Spinal cord (tissue), 10 donors: ENCODE measurements around the gene DERL3. TPM values are rescaled to one million over a fixed set of nuclear protein-coding genes. Genes with fewer than 3 reads are reported as not detected.

ENCODE experiments used
- DNase-seq, 6 donors: peaks; one replicate each; pipeline versions ENCODE4 v3.0.0 to v3.0.0-alpha.2; 2013 to 2015; ENCODE audit warnings: low spot score in 6 of 6, low read depth in 4 of 6
- H3K27ac ChIP-seq: one replicate; pipeline ENCODE4 v1.5.1; 2013; ENCODE audit warnings: low read depth, low read length, control low read depth
- H3K27me3 ChIP-seq: one replicate; pipeline ENCODE4 v1.6.1; 2013; ENCODE audit warnings: low read length; ENCODE audit not compliant: control insufficient read depth, insufficient read depth
- H3K36me3 ChIP-seq: one replicate; pipeline ENCODE4 v1.6.1; 2013; ENCODE audit warnings: low read length; ENCODE audit not compliant: control insufficient read depth, insufficient read depth
- H3K4me1 ChIP-seq: one replicate; pipeline ENCODE4 v1.6.1; 2013; ENCODE audit warnings: low read length; ENCODE audit not compliant: control insufficient read depth, insufficient read depth
- H3K4me3 ChIP-seq: one replicate; pipeline ENCODE4 v1.5.1; 2013; ENCODE audit warnings: low read depth, low read length, control low read depth
- H3K9me3 ChIP-seq: one replicate; pipeline ENCODE4 v1.6.1; 2013; ENCODE audit warnings: low read length; ENCODE audit not compliant: control insufficient read depth, insufficient read depth
- whole genome bisulfite sequencing: methylation state at CpG from one replicate; pipeline ENCODE4 v1.1.5; 2013; ENCODE audit warnings: missing lambda C conversion rate; ENCODE audit not compliant: insufficient coverage; 5-methylcytosine and 5-hydroxymethylcytosine counted together
- polyA plus RNA-seq, 2 donors: library from polyadenylated mRNA; unstranded; fragments of 120-200 nt; gene quantifications; one replicate each; pipeline ENCODE4 v1.2.1, GENCODE V29; 2013; ENCODE audit not compliant: insufficient read length in 2 of 2
- total RNA-seq, 2 donors: library from RNA; depleted of rRNA in 1 of 2; stranded (reverse); fragments of 120-200 nt in 1 of 2; fragments of >200 nt in 1 of 2; gene quantifications; one replicate each; pipeline versions ENCODE4 v1.2.3 to v1.2.4, GENCODE V29; 2013 to 2014
- donor health status: healthy.

The DERL3 gene
- total and polyA plus RNA-seq, 4 donors, result 0.50 to 5.3 (median 4.0) TPM

DNA sequence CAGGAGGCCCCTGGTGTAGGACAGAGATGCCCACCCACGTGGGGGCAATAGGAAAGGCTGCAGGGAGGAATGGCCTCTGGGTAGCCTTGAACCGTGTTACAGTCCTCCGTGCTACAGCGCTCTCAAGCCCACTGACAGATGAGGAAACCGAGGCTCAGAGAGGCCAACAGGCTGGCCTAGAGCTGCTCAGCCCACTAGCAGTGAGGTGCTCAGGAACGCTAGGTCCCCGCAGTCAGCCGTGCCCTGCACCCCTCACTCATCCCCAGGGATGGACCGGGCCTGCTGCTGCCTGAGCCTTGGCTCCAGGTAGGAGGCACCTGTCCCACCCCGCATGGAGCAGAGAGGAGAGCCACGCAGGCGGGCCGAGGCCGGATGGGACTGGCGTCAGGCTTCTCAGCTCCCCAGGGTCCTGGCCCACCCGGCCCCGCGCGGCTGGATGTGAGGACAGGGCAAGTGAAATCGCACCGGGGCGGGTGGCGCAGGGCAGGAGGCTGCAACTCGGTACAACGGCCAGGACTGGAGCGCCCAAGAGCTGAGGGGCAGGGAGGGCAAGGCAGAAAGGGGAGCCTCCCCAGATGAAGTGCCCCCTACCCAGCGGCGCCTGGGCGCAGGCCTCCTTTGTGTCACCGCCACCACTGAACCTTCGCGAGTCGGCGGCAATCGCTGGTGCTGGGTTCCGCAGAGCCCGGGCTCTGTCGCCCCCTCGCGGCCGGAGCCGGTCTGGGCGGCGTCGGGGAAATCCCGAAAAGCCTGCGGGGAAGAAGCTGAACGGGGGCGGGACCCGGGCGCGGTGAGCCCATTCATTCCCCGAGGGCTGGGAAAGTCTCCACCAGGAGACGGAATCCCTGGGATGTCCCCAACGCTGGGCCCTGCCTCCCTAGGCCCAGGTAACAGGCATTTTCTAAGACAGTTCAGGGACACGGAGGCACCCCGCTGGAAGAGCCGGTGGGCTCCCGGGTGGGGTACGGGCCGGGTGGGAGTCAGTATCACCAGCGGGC lies 10.5 kb upstream of the DERL3 start:
- WGBS, result 24% methylated on average over 51 of the region's 62 CpGs
- peak in 5 of 6 donors; percentile 43 to 90 (median 60) for DNase-seq
- peak overlapping the region; percentile 18 for H3K4me3 ChIP-seq
- H3K27ac ChIP-seq, result no peak overlapping the region
- no peaks in the 10 kb centered on the region for H3K36me3 ChIP-seq
- no peaks in the 10 kb centered on the region for H3K9me3 ChIP-seq
- peaks cover 45% of the 10 kb centered on the region for H3K4me1 ChIP-seq
- H3K27me3 ChIP-seq, result no peaks in the 10 kb centered on the region

DNA sequence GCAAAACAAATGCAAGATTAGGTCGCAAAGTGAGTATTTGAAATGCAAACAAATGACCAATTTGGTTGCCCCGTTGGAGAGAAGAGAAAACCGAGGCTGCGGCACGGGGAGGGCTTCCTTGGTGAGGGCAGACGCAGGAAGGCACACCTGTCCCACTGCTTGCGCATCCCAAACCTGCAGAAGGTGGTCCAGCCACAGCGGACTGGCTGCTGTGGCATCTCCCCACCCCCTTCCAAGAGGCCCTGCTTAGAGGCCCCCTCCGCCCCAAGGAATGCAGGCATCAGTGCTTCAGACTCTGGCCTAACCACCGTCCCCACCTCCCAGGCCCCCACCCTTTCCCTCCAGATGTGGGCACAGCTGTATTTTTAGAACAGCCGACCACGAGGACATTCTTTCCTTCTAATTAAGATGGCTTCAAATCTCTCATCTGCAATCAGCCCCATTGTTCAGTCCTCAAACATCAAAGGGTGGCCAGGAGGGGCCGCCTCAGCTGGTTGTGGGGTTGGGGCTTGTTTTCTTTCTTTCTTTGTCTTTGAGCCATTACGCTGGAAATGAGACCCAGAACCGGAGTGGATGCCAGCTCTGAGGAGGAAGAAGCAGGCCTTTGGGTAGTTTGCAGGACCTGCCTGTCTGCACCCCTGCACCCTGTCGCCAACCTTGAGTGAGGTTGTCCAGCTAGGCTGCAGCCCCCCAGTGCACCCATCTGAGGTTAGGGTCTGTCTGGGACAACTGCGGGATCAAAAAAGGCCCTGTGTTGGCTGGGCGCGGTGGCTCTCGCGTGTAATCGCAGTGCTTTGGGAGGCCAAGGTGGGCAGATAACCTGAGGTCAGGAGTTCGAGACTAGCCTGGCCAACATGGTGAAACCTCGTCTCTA lies 9.4 kb upstream of the DERL3 start:
- no peak overlapping the region for H3K27ac ChIP-seq
- peak in 1 of 6 donors; percentile 59 for DNase-seq
- 80% methylated on average over 21 of the region's 24 CpGs for WGBS
- H3K36me3 ChIP-seq, result no peaks in the 10 kb centered on the region
- H3K4me1 ChIP-seq, result peaks cover 47% of the 10 kb centered on the region
- no peak overlapping the region for H3K4me3 ChIP-seq
- H3K27me3 ChIP-seq, result no peaks in the 10 kb centered on the region
- no peaks in the 10 kb centered on the region for H3K9me3 ChIP-seq

DNA sequence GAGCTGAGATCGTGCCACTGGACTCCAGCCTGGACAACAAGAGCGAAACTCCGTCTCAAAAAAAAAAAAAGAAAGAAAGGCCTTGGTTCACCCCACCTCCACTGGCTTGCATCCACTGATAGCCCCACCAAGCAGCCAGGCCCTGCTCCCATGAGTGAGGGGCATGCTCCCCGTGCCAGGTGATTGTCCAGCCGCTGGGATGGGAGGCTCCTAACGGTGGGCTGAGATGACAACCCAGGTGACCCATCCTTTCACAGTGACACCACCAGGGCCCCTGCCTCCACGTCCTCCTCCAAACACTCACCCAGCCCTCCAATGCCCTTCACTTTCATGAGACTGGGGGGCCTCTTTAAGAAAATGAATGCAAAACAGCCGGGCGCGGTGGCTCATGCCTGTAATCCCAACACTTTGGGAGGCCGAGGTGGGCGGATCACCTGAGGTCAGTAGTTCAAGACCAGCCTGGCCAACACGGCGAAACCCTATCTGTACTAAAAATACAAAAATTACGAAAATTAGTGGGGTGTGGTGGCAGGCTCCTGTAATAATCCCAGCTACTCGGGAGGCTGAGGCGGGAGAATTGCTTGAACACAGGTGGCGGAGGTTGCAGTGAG lies 8.6 kb upstream of the DERL3 start:
- no peak overlapping the region for H3K27ac ChIP-seq
- H3K36me3 ChIP-seq, result no peaks in the 10 kb centered on the region
- H3K9me3 ChIP-seq, result no peaks in the 10 kb centered on the region
- WGBS, result 86% methylated on average over 10 of the region's 18 CpGs
- peaks cover 47% of the 10 kb centered on the region for H3K4me1 ChIP-seq
- H3K27me3 ChIP-seq, result no peaks in the 10 kb centered on the region
- no peak overlapping the region for H3K4me3 ChIP-seq
- no peak for DNase-seq

DNA sequence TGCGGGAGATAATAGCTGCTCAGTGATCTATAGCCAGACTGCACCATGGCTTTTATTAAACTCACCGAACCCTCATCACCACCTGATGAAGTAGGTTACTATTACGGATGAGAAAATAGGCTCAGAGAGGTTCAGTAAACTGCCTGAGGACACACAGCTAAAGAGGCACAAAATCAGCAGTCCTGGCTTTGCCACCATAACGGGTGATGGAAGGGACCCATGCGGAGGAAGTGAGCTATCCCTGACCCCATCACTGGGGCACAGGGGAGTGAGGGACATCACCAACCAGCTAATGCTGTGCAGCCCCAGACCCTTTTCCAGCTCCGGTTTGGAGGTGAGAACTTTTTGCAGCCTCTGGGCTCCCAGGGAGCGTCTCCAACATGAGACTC lies 7.3 kb upstream of the DERL3 start:
- Histone ChIP-seq H3K36me3 (no peaks in the 10 kb centered on the region), H3K4me1 (peaks cover 59% of the 10 kb centered on the region), H3K27me3 (no peaks in the 10 kb centered on the region), H3K27ac (no peak overlapping the region), H3K4me3 (no peak overlapping the region), H3K9me3 (no peaks in the 10 kb centered on the region)
- 67% methylated on average over 4 of the region's 7 CpGs for WGBS
- no peak for DNase-seq

GRCh38 chr22:23845265-23846080 lies 6.7 kb upstream of the DERL3 start:
- Histone ChIP-seq H3K27me3 (no peaks in the 10 kb centered on the region), H3K9me3 (no peaks in the 10 kb centered on the region), H3K36me3 (no peaks in the 10 kb centered on the region), H3K4me3 (no peak overlapping the region), H3K4me1 (peaks cover 59% of the 10 kb centered on the region), H3K27ac (no peak overlapping the region)
- no peak for DNase-seq
- WGBS, result 77% methylated on average over 8 of the region's 9 CpGs

DNA sequence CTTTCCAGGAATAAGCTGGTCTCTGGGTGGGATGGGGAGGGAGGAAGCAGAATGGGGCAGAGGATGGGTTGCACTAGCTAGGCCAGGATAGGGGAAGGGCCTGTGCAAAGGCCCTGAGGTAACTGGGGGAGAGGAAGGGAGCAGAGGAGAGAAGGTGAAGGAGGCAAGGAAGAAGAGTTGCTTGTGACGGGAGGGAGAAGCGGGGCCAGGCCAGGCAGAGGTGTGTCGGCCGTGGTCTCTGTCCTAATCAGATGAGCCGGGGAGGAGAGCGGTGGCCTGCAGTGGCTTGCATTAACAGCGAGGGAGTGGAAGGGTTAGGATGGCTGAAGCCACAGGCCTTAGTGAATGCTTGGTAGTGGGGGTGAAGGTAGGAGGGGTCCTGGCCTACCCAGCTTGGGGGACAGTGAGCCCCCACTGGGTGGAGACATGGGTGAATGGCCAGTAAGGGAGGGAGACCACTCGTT lies 6.0 kb upstream of the DERL3 start:
- Histone ChIP-seq H3K9me3 (no peaks in the 10 kb centered on the region), H3K4me3 (no peak overlapping the region), H3K36me3 (no peaks in the 10 kb centered on the region), H3K4me1 (peaks cover 57% of the 10 kb centered on the region), H3K27me3 (no peaks in the 10 kb centered on the region), H3K27ac (peak overlapping the region; percentile 25)
- no peak for DNase-seq
- WGBS, result 69% methylated on average over 8 of the region's 8 CpGs

- DNase-seq, result no peak
- 68% methylated on average over 4 of the region's 4 CpGs for WGBS
- peaks cover 7% of the 10 kb centered on the region for H3K36me3 ChIP-seq
- H3K4me1 ChIP-seq, result peaks cover 63% of the 10 kb centered on the region
- H3K27me3 ChIP-seq, result no peaks in the 10 kb centered on the region
- no peak overlapping the region for H3K4me3 ChIP-seq
- no peak overlapping the region for H3K27ac ChIP-seq
- no peaks in the 10 kb centered on the region for H3K9me3 ChIP-seq
Observed at GRCh38 chr22:23842599-23842998, 3.8 kb upstream of the DERL3 start.

GRCh38 chr22:23841736-23842445 lies 3.1 kb upstream of the DERL3 start:
- no peaks in the 10 kb centered on the region for H3K9me3 ChIP-seq
- no peak for DNase-seq
- H3K36me3 ChIP-seq, result peaks cover 14% of the 10 kb centered on the region
- no peak overlapping the region for H3K4me3 ChIP-seq
- H3K4me1 ChIP-seq, result peaks cover 64% of the 10 kb centered on the region
- WGBS, result 39% methylated on average over 13 of the region's 20 CpGs
- H3K27me3 ChIP-seq, result no peaks in the 10 kb centered on the region
- no peak overlapping the region for H3K27ac ChIP-seq
